ENCODE measurements around the gene HSPA12A. TPM values are rescaled to one million over a fixed set of nuclear protein-coding genes. Genes with fewer than 3 reads are reported as not detected.
A peak's percentile ranks its signal among the peaks of the same experiment; 100 is the strongest.

HSPA12A gene
- total RNA-seq, 1 donor: 35.4 TPM

DNA sequence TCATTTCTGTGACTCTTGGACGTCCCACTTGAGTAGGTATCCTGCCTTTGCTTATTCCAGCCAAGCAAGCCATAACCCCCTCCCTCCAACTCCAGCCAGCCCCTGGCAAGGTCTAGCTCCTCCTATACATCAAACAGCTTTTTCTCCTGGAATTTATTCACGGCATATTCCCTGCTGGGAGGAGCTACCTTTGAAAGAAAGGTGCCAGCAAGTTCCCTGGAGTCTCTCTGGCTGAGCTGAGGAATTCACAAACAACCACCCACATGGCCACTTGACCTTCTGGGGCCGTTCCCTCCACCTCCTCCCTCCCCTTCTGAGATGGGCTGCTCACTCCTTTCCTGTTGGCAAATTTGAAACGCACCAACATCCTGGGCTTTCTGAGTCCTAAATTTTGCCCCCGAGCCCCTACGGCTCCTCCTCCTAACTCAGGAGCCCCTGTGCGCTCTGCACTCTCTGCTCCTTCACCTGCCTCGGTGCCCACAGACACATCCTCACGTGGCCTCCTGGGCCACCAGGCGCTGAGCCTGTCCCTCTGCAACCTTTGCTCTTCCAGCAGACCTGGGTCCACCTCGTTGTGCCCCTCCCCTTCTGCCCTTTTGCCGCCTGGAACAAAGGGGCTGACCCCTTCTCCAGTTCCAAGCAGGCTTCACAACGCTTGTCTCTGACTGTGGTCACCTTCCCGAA lies 48.0 kb downstream of the HSPA12A start:
- no peak for DNase-seq (ENCODE audit: low read depth)
- no peak overlapping the region for H3K4me3 ChIP-seq (ENCODE audit: low read depth, low read length)
- TF ChIP-seq, protein P1, sequence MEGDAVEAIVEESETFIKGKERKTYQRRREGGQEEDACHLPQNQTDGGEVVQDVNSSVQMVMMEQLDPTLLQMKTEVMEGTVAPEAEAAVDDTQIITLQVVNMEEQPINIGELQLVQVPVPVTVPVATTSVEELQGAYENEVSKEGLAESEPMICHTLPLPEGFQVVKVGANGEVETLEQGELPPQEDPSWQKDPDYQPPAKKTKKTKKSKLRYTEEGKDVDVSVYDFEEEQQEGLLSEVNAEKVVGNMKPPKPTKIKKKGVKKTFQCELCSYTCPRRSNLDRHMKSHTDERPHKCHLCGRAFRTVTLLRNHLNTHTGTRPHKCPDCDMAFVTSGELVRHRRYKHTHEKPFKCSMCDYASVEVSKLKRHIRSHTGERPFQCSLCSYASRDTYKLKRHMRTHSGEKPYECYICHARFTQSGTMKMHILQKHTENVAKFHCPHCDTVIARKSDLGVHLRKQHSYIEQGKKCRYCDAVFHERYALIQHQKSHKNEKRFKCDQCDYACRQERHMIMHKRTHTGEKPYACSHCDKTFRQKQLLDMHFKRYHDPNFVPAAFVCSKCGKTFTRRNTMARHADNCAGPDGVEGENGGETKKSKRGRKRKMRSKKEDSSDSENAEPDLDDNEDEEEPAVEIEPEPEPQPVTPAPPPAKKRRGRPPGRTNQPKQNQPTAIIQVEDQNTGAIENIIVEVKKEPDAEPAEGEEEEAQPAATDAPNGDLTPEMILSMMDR (IDR thresholded peaks at IDR 0.05; ENCODE audit: insufficient read depth, low read depth, low read length): no peak

DNA sequence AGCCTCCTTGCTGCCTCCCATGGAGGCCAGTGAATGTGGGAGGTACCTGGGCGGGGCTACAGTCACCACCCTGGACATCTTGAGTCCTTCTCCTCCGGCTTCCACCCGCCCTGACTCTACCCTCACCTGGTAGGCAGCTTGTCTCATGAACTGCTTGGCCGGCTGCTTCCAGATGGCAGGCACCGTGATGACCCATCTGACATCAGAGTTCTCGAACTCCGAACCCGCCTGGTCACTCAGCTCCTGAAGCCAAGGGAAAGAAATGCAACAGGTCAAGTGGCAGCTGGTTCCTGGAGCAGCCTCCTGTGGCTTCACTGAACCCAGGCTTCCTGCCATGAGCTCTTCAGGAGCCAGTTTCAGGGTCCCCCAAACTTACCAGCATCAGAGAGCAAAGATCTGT lies 50.1 kb downstream of the HSPA12A start:
- TF ChIP-seq, protein P1 (IDR thresholded peaks at IDR 0.05; ENCODE audit: insufficient read depth, low read depth, low read length): no peak
- H3K4me3 ChIP-seq (ENCODE audit: low read depth, low read length): no peak overlapping the region
- DNase-seq (ENCODE audit: low read depth): no peak

DNA sequence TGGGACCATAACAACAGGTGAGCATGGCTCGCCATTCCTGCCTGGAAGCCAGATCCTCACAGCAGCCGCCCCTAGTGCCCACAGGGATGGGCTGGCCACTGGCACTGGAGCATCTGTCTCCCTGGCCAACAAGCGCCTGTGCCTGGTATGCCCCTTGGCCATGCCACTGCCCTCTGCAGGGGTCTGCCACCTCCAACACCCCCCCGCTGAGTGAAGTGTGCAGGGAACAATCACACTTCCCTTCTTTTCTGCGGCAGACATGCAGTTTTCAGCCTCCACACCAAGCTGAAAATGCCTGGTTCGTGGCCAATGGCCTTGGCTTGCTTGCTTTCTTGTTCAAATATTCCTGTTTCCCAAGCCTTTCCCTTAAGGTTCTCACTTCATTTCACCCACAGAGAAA lies 50.7 kb downstream of the HSPA12A start:
- TF ChIP-seq, protein P1 (IDR thresholded peaks at IDR 0.05; ENCODE audit: insufficient read depth, low read depth, low read length): no peak
- no peak for DNase-seq (ENCODE audit: low read depth)

DNA sequence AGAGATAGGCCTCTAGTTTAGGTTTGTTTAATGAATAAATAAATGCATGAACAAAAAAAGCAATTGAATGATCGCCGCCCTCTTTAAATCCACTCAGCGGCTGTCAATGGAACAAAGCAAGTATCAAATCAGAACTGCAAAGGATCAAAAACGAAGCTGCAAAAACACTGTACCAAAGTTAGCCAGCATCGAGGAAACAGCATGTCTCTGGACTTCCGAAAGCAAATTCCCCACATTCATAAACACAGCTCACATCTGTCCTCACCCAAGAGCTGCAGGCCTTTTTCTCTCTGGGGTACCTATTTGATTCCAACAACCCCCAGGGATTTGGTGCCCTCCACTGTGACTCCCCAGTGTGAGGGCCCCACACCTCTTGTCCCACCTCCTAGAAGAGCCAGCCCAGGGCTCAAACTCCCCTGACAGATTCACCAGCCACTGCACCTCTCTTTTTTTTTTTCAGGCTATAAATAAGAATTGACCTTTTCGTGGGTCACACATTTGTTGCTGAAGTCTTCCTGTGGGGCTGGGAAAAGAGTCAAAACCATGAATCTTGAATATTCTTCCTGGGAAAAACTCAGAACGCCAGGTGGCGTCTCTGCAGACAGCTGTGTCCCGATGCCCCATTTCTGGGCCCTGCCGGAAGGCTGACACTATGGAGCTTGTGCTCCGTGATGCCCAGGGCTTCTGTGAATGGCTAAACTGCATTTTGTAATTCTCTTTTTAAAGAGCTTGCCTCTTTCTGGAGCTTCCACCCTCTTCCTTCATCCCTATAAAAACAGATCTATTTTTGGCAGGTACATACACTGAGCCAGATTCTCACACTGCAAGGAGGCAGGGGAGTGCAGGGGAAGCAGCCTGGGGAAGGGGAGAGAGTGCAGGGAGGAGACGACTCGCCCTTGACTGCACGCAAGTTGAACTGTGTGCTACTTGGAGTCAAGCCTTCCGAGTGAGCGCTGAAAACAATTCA lies 51.7 kb downstream of the HSPA12A start:
- TF ChIP-seq, protein P1 (IDR thresholded peaks at IDR 0.05; ENCODE audit: insufficient read depth, low read depth, low read length): no peak
- no peak overlapping the region for H3K4me3 ChIP-seq (ENCODE audit: low read depth, low read length)
- peak; percentile 46 for DNase-seq (ENCODE audit: low read depth)

More for the DNA sequence above, 50.7 kb downstream of the HSPA12A start:
- no peak overlapping the region for H3K4me3 ChIP-seq (ENCODE audit: low read depth, low read length)

DNA sequence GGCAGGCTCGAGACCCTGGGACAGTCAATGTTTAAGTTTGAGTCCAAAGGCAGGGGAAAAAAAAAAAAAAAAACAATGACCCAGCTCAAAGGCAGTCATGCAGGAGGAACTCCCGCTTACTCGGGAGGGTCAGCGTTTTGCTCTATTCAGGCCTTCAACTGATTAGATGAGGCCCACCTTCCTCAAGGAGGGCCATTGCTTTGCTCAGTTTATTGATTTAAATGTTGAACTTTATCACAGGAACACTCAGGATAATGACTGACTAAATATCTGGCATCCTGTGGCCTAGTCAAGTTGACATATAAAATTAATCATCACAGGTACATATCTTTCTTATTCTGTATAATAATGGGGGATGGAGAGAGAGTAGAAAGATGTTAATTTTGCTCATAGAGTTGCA lies 52.6 kb downstream of the HSPA12A start:
- TF ChIP-seq, protein P1 (IDR thresholded peaks at IDR 0.05; ENCODE audit: insufficient read depth, low read depth, low read length): no peak
- no peak for DNase-seq (ENCODE audit: low read depth)

DNA sequence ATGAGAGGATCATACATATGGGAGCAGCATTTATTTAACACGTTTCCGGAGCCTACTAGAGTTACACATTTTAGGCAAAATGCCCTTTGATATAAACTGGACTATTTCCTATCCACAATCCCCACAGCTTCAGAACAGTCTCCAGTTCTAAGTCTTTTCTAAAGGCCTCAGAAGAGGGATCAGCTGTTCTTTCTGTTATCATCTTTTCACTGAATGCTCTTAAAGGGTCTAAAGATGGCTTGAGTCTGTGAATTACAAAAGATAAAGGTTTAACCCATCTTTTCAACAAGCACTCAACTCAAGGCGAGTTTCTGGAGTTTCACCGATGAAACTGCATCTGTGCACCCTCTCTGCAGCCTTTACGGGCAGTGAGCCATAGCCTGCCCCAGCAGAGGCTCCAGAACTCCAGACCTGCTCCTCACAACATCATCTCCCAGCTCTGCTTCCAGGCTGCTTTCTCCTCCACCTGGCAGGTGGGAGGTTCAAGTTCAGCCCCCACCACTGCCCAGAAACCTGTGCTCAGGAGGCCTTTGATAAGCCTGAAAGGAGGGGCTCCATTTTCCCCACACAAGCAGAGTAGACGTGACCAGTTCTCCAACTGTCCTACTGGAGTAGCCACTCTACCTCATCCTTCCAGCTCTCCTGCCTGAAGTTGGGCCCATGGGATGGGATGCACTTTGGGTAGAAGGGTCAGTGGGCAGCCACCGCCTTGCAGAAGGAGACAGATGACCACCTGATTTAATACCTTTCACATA lies 53.4 kb downstream of the HSPA12A start:
- no peak overlapping the region for H3K4me3 ChIP-seq (ENCODE audit: low read depth, low read length)
- no peak for DNase-seq (ENCODE audit: low read depth)
- TF ChIP-seq, protein P1 (IDR thresholded peaks at IDR 0.05; ENCODE audit: insufficient read depth, low read depth, low read length): no peak

More for the DNA sequence above, 52.6 kb downstream of the HSPA12A start:
- H3K4me3 ChIP-seq (ENCODE audit: low read depth, low read length): no peak overlapping the region
